ENCODE data around the gene CELF5. TPM values are rescaled to one million over a fixed set of nuclear protein-coding genes. Genes with fewer than 3 reads are reported as not detected.

CELF5 gene
- total RNA-seq, 2 donors from 2014 or later, result 0.08 TPM; not detected in 1

GRCh38 chr19:3302755-3303154 lies 78.3 kb downstream of the CELF5 start:
- Histone ChIP-seq H3K4me1 (peaks cover 0 to 9% of the 10 kb centered on the region in 2 donors), H3K4me3 (no peak overlapping the region), H3K27me3 (no peaks in the 10 kb centered on the region)

DNA sequence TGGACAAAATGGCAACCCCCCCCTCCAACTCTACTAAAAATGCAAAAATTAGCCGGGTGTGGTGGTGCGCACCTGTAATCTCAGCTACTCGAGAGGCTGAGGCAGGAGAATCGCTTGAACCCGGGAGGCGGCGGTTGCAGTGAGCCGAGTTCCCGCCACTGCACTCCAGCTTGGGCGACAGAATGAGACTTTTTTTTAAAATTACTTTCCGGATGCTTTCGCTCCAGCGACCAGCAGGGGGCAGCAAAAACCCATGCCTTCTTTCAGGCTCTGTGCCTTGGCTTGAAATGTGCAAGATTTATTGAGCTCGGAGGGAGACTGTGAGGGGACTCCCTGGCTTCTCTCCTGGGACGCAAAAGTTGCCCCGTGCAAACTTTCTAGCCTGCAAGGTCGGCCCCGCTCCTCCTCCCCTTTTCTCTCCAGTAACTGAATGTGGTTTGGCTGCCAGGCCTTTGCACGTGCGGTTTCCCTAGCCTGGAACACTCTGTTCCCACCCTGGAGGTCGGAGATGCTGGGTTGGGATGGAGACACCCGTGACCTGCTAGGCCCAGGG lies 80.5 kb downstream of the CELF5 start:
- Histone ChIP-seq H3K9me3 (peaks cover 3 to 10% of the 10 kb centered on the region in 2 donors), H3K27ac (no peak overlapping the region), H3K36me3 (no peaks in the 10 kb centered on the region), H3K4me3 (no peak overlapping the region), H3K4me1 (peaks cover 0 to 9% of the 10 kb centered on the region in 2 donors), H3K27me3 (peaks cover 0 to 4% of the 10 kb centered on the region in 2 donors)
- DNase-seq (ENCODE audit: low spot score), result peak; percentile 72
- TF ChIP-seq, protein P1, sequence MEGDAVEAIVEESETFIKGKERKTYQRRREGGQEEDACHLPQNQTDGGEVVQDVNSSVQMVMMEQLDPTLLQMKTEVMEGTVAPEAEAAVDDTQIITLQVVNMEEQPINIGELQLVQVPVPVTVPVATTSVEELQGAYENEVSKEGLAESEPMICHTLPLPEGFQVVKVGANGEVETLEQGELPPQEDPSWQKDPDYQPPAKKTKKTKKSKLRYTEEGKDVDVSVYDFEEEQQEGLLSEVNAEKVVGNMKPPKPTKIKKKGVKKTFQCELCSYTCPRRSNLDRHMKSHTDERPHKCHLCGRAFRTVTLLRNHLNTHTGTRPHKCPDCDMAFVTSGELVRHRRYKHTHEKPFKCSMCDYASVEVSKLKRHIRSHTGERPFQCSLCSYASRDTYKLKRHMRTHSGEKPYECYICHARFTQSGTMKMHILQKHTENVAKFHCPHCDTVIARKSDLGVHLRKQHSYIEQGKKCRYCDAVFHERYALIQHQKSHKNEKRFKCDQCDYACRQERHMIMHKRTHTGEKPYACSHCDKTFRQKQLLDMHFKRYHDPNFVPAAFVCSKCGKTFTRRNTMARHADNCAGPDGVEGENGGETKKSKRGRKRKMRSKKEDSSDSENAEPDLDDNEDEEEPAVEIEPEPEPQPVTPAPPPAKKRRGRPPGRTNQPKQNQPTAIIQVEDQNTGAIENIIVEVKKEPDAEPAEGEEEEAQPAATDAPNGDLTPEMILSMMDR (IDR thresholded peaks at IDR 0.05), result peak; percentile 93 to 95

More at GRCh38 chr19:3302755-3303154, 78.3 kb downstream of the CELF5 start:
- Histone ChIP-seq H3K36me3 (no peaks in the 10 kb centered on the region), H3K9me3 (peaks cover 3 to 10% of the 10 kb centered on the region in 2 donors), H3K27ac (no peak overlapping the region)
- TF ChIP-seq, protein P1 (IDR thresholded peaks at IDR 0.05), result no peak
- DNase-seq (ENCODE audit: low spot score), result no peak

GRCh38 chr19:3309724-3310123 lies 85.3 kb downstream of the CELF5 start:
- DNase-seq (ENCODE audit: low spot score), result no peak
- H3K4me1 ChIP-seq, result peaks cover 0 to 6% of the 10 kb centered on the region in 2 donors
- H3K36me3 ChIP-seq, result no peaks in the 10 kb centered on the region
- H3K4me3 ChIP-seq, result no peak overlapping the region
- H3K27me3 ChIP-seq, result peaks cover 4 to 7% of the 10 kb centered on the region in 2 donors
- TF ChIP-seq, protein P1 (IDR thresholded peaks at IDR 0.05), result no peak
- no peak overlapping the region for H3K27ac ChIP-seq
- no peaks in the 10 kb centered on the region for H3K9me3 ChIP-seq

GRCh38 chr19:3310280-3310679 lies 85.8 kb downstream of the CELF5 start:
- Histone ChIP-seq H3K4me1 (peaks cover 0 to under 1% of the 10 kb centered on the region in 2 donors), H3K4me3 (no peak overlapping the region), H3K27ac (no peak overlapping the region), H3K27me3 (peaks cover 4 to 7% of the 10 kb centered on the region in 2 donors), H3K36me3 (no peaks in the 10 kb centered on the region), H3K9me3 (no peaks in the 10 kb centered on the region)
- TF ChIP-seq, protein P1 (IDR thresholded peaks at IDR 0.05), result no peak
- DNase-seq (ENCODE audit: low spot score), result no peak

- Histone ChIP-seq H3K4me3 (no peak overlapping the region), H3K36me3 (no peaks in the 10 kb centered on the region), H3K27me3 (peaks cover 4 to 7% of the 10 kb centered on the region in 2 donors), H3K27ac (no peak overlapping the region), H3K9me3 (no peaks in the 10 kb centered on the region), H3K4me1 (no peaks in the 10 kb centered on the region)
- TF ChIP-seq, protein P1 (IDR thresholded peaks at IDR 0.05), result no peak
- DNase-seq (ENCODE audit: low spot score), result no peak
Measured at GRCh38 chr19:3310711-3311110, 86.2 kb downstream of the CELF5 start.

GRCh38 chr19:3313199-3313575 lies 88.7 kb downstream of the CELF5 start:
- Histone ChIP-seq H3K36me3 (no peaks in the 10 kb centered on the region), H3K27me3 (peaks cover 3 to 7% of the 10 kb centered on the region in 2 donors), H3K9me3 (no peaks in the 10 kb centered on the region), H3K4me3 (no peak overlapping the region), H3K4me1 (no peaks in the 10 kb centered on the region), H3K27ac (no peak overlapping the region)
- TF ChIP-seq, protein P1 (IDR thresholded peaks at IDR 0.05), result no peak
- no peak for DNase-seq (ENCODE audit: low spot score)

Data from right atrium auricular region (tissue), 2 donors.